GM10266 (cell line): Measurements from ENCODE around the gene NOS1.

Experiments used
- DNase-seq: peaks from one replicate; pipeline ENCODE4 v3.0.0; 2012; ENCODE audit errors: extremely low spot score
- CTCF ChIP-seq: IDR thresholded peaks from 2 replicates; pipeline ENCODE4 v1.5.1; 2012; ENCODE audit warnings: mild to moderate bottlenecking, low read depth; ENCODE audit not compliant: control insufficient read depth, insufficient read depth; ENCODE audit errors: missing control alignments

Gene NOS1

GRCh38 chr12:117361347-117361751, at the start of gene NOS1:
TSS of gene NOS1 (minus strand) at chr12:117361626. CDS start at chr12:117331069, 30,557 bp downstream.
- TF ChIP-seq CTCF: no peak
- no peak for DNase-seq

GRCh38 chr12:117409286-117409685, 47.9 kb upstream of the NOS1 start:
- DNase-seq: no peak
- no peak for TF ChIP-seq CTCF

GRCh38 chr12:117408161-117408791, 46.9 kb upstream of the NOS1 start:
- TF ChIP-seq CTCF: no peak
- DNase-seq: no peak

GRCh38 chr12:117404940-117405339, 43.5 kb upstream of the NOS1 start:
- no peak for DNase-seq
- TF ChIP-seq CTCF: no peak

GRCh38 chr12:117404203-117404853, 42.9 kb upstream of the NOS1 start:
- no peak for DNase-seq
- no peak for TF ChIP-seq CTCF

GRCh38 chr12:117403586-117404139, 42.2 kb upstream of the NOS1 start:
- no peak for TF ChIP-seq CTCF
- DNase-seq: no peak

GRCh38 chr12:117402363-117402762, 40.9 kb upstream of the NOS1 start:
- no peak for DNase-seq
- no peak for TF ChIP-seq CTCF
